Measurements from ENCODE around the gene TRA2B. TPM values are rescaled to one million over a fixed set of nuclear protein-coding genes. Genes with fewer than 3 reads are reported as not detected.

The TRA2B gene
- total RNA-seq, 1 donor from 2014 or later, result 140 TPM

GRCh38 chr3:185900228-185900627 is 37.6 kb downstream of the TRA2B start:
- DNase-seq (ENCODE audit: low read depth), result peak; percentile 85
- no peak overlapping the region for H3K4me3 ChIP-seq (ENCODE audit: low read depth, low read length)
- TF ChIP-seq CTCF (conservative IDR thresholded peaks at IDR 0.05; ENCODE audit: low read depth, low read length), result no peak

- no peak for DNase-seq (ENCODE audit: low read depth)
- no peak overlapping the region for H3K4me3 ChIP-seq (ENCODE audit: low read depth, low read length)
- TF ChIP-seq CTCF (conservative IDR thresholded peaks at IDR 0.05; ENCODE audit: low read depth, low read length), result no peak
Observed at GRCh38 chr3:185896636-185897035, 41.2 kb downstream of the TRA2B start.

GRCh38 chr3:185887066-185887465 is 50.7 kb downstream of the TRA2B start:
- no peak for TF ChIP-seq CTCF (conservative IDR thresholded peaks at IDR 0.05; ENCODE audit: low read depth, low read length)
- H3K4me3 ChIP-seq (ENCODE audit: low read depth, low read length), result no peak overlapping the region
- DNase-seq (ENCODE audit: low read depth), result no peak

GRCh38 chr3:185884641-185885040 is 53.2 kb downstream of the TRA2B start:
- no peak for TF ChIP-seq CTCF (conservative IDR thresholded peaks at IDR 0.05; ENCODE audit: low read depth, low read length)
- no peak for DNase-seq (ENCODE audit: low read depth)
- no peak overlapping the region for H3K4me3 ChIP-seq (ENCODE audit: low read depth, low read length)

GRCh38 chr3:185881926-185882325 is 55.9 kb downstream of the TRA2B start:
- no peak for TF ChIP-seq CTCF (conservative IDR thresholded peaks at IDR 0.05; ENCODE audit: low read depth, low read length)
- DNase-seq (ENCODE audit: low read depth), result no peak
- no peak overlapping the region for H3K4me3 ChIP-seq (ENCODE audit: low read depth, low read length)

GRCh38 chr3:185880600-185880999 is 57.2 kb downstream of the TRA2B start:
- TF ChIP-seq CTCF (conservative IDR thresholded peaks at IDR 0.05; ENCODE audit: low read depth, low read length), result no peak

GRCh38 chr3:185878920-185879319 is 58.9 kb downstream of the TRA2B start:
- no peak overlapping the region for H3K4me3 ChIP-seq (ENCODE audit: low read depth, low read length)
- no peak for DNase-seq (ENCODE audit: low read depth)
- TF ChIP-seq CTCF (conservative IDR thresholded peaks at IDR 0.05; ENCODE audit: low read depth, low read length), result no peak

More at GRCh38 chr3:185880600-185880999, 57.2 kb downstream of the TRA2B start:
- no peak for DNase-seq (ENCODE audit: low read depth)
- no peak overlapping the region for H3K4me3 ChIP-seq (ENCODE audit: low read depth, low read length)
